ENCODE data around the gene ARHGAP24.

The ARHGAP24 gene

GRCh38 chr4:85783900-85784299, 308.9 kb downstream of the ARHGAP24 start:
- no peaks in the 10 kb centered on the region for H3K27me3 ChIP-seq (ENCODE audit: low read depth, low read length)
- no peaks in the 10 kb centered on the region for H3K36me3 ChIP-seq (ENCODE audit: control insufficient read depth in 1 of 2, insufficient read depth in 2 of 2, low read length in 2 of 2)
- H3K4me3 ChIP-seq (ENCODE audit: low read depth in 1 of 2, low read length in 2 of 2), result peak overlapping the region in 1 of 2 donors; percentile 0
- H3K27ac ChIP-seq (ENCODE audit: low read length), result peak overlapping the region; percentile 32
- H3K9me3 ChIP-seq (ENCODE audit: control insufficient read depth in 1 of 2, low read length in 2 of 2), result no peaks in the 10 kb centered on the region
- peaks cover 0 to 31% of the 10 kb centered on the region in 2 donors for H3K4me1 ChIP-seq (ENCODE audit: control insufficient read depth in 1 of 2, insufficient read depth in 2 of 2, low read length in 2 of 2)

- no peaks in the 10 kb centered on the region for H3K36me3 ChIP-seq (ENCODE audit: control insufficient read depth in 1 of 2, insufficient read depth in 2 of 2, low read length in 2 of 2)
- peaks cover 0 to 34% of the 10 kb centered on the region in 2 donors for H3K4me1 ChIP-seq (ENCODE audit: control insufficient read depth in 1 of 2, insufficient read depth in 2 of 2, low read length in 2 of 2)
- H3K4me3 ChIP-seq (ENCODE audit: low read depth in 1 of 2, low read length in 2 of 2), result peak overlapping the region in 1 of 2 donors; percentile 0
- H3K27me3 ChIP-seq (ENCODE audit: low read depth, low read length), result no peaks in the 10 kb centered on the region
- H3K27ac ChIP-seq (ENCODE audit: low read length), result peak overlapping the region; percentile 32
- no peaks in the 10 kb centered on the region for H3K9me3 ChIP-seq (ENCODE audit: control insufficient read depth in 1 of 2, low read length in 2 of 2)
These were observed 309.4 kb downstream of the ARHGAP24 start for GRCh38 chr4:85784348-85784747.

GRCh38 chr4:85784947-85785346, 310.0 kb downstream of the ARHGAP24 start:
- Histone ChIP-seq H3K9me3 (ENCODE audit: control insufficient read depth in 1 of 2, low read length in 2 of 2) (no peaks in the 10 kb centered on the region), H3K36me3 (ENCODE audit: control insufficient read depth in 1 of 2, insufficient read depth in 2 of 2, low read length in 2 of 2) (no peaks in the 10 kb centered on the region), H3K4me3 (ENCODE audit: low read depth in 1 of 2, low read length in 2 of 2) (no peak overlapping the region), H3K4me1 (ENCODE audit: control insufficient read depth in 1 of 2, insufficient read depth in 2 of 2, low read length in 2 of 2) (peaks cover 0 to 36% of the 10 kb centered on the region in 2 donors), H3K27me3 (ENCODE audit: low read depth, low read length) (no peaks in the 10 kb centered on the region), H3K27ac (ENCODE audit: low read length) (no peak overlapping the region)

GRCh38 chr4:85787133-85787532, 312.2 kb downstream of the ARHGAP24 start:
- Histone ChIP-seq H3K27ac (ENCODE audit: low read length) (no peak overlapping the region), H3K4me3 (ENCODE audit: low read depth in 1 of 2, low read length in 2 of 2) (no peak overlapping the region), H3K36me3 (ENCODE audit: control insufficient read depth in 1 of 2, insufficient read depth in 2 of 2, low read length in 2 of 2) (no peaks in the 10 kb centered on the region), H3K27me3 (ENCODE audit: low read depth, low read length) (no peaks in the 10 kb centered on the region), H3K4me1 (ENCODE audit: control insufficient read depth in 1 of 2, insufficient read depth in 2 of 2, low read length in 2 of 2) (peaks cover 3 to 33% of the 10 kb centered on the region in 2 donors), H3K9me3 (ENCODE audit: control insufficient read depth in 1 of 2, low read length in 2 of 2) (no peaks in the 10 kb centered on the region)

- no peaks in the 10 kb centered on the region for H3K27me3 ChIP-seq (ENCODE audit: low read depth, low read length)
- no peaks in the 10 kb centered on the region for H3K9me3 ChIP-seq (ENCODE audit: control insufficient read depth in 1 of 2, low read length in 2 of 2)
- no peak overlapping the region for H3K27ac ChIP-seq (ENCODE audit: low read length)
- no peaks in the 10 kb centered on the region for H3K36me3 ChIP-seq (ENCODE audit: control insufficient read depth in 1 of 2, insufficient read depth in 2 of 2, low read length in 2 of 2)
- H3K4me3 ChIP-seq (ENCODE audit: low read depth in 1 of 2, low read length in 2 of 2), result no peak overlapping the region
- peaks cover 3 to 44% of the 10 kb centered on the region in 2 donors for H3K4me1 ChIP-seq (ENCODE audit: control insufficient read depth in 1 of 2, insufficient read depth in 2 of 2, low read length in 2 of 2)
These were observed 313.7 kb downstream of the ARHGAP24 start for GRCh38 chr4:85788604-85789003.

GRCh38 chr4:85789241-85789640, 314.3 kb downstream of the ARHGAP24 start:
- H3K9me3 ChIP-seq (ENCODE audit: control insufficient read depth in 1 of 2, low read length in 2 of 2), result no peaks in the 10 kb centered on the region
- H3K27me3 ChIP-seq (ENCODE audit: low read depth, low read length), result no peaks in the 10 kb centered on the region
- no peak overlapping the region for H3K4me3 ChIP-seq (ENCODE audit: low read depth in 1 of 2, low read length in 2 of 2)
- H3K36me3 ChIP-seq (ENCODE audit: control insufficient read depth in 1 of 2, insufficient read depth in 2 of 2, low read length in 2 of 2), result no peaks in the 10 kb centered on the region
- H3K4me1 ChIP-seq (ENCODE audit: control insufficient read depth in 1 of 2, insufficient read depth in 2 of 2, low read length in 2 of 2), result peaks cover 3 to 49% of the 10 kb centered on the region in 2 donors
- no peak overlapping the region for H3K27ac ChIP-seq (ENCODE audit: low read length)

GRCh38 chr4:85790582-85790981, 315.6 kb downstream of the ARHGAP24 start:
- Histone ChIP-seq H3K36me3 (ENCODE audit: control insufficient read depth in 1 of 2, insufficient read depth in 2 of 2, low read length in 2 of 2) (no peaks in the 10 kb centered on the region), H3K4me1 (ENCODE audit: control insufficient read depth in 1 of 2, insufficient read depth in 2 of 2, low read length in 2 of 2) (peaks cover 3 to 41% of the 10 kb centered on the region in 2 donors), H3K4me3 (ENCODE audit: low read depth in 1 of 2, low read length in 2 of 2) (no peak overlapping the region), H3K27me3 (ENCODE audit: low read depth, low read length) (no peaks in the 10 kb centered on the region), H3K27ac (ENCODE audit: low read length) (peak overlapping the region; percentile 34), H3K9me3 (ENCODE audit: control insufficient read depth in 1 of 2, low read length in 2 of 2) (no peaks in the 10 kb centered on the region)

GRCh38 chr4:85792376-85793232, 317.7 kb downstream of the ARHGAP24 start:
- Histone ChIP-seq H3K27me3 (ENCODE audit: low read depth, low read length) (no peaks in the 10 kb centered on the region), H3K27ac (ENCODE audit: low read length) (no peak overlapping the region), H3K36me3 (ENCODE audit: control insufficient read depth in 1 of 2, insufficient read depth in 2 of 2, low read length in 2 of 2) (no peaks in the 10 kb centered on the region), H3K4me3 (ENCODE audit: low read depth in 1 of 2, low read length in 2 of 2) (no peak overlapping the region), H3K9me3 (ENCODE audit: control insufficient read depth in 1 of 2, low read length in 2 of 2) (no peaks in the 10 kb centered on the region), H3K4me1 (ENCODE audit: control insufficient read depth in 1 of 2, insufficient read depth in 2 of 2, low read length in 2 of 2) (peaks cover 3 to 41% of the 10 kb centered on the region in 2 donors)

- H3K4me3 ChIP-seq (ENCODE audit: low read depth in 1 of 2, low read length in 2 of 2), result no peak overlapping the region
- no peaks in the 10 kb centered on the region for H3K9me3 ChIP-seq (ENCODE audit: control insufficient read depth in 1 of 2, low read length in 2 of 2)
- H3K27me3 ChIP-seq (ENCODE audit: low read depth, low read length), result no peaks in the 10 kb centered on the region
- H3K4me1 ChIP-seq (ENCODE audit: control insufficient read depth in 1 of 2, insufficient read depth in 2 of 2, low read length in 2 of 2), result peaks cover 3 to 41% of the 10 kb centered on the region in 2 donors
- H3K36me3 ChIP-seq (ENCODE audit: control insufficient read depth in 1 of 2, insufficient read depth in 2 of 2, low read length in 2 of 2), result no peaks in the 10 kb centered on the region
- H3K27ac ChIP-seq (ENCODE audit: low read length), result no peak overlapping the region
These were observed 318.3 kb downstream of the ARHGAP24 start for GRCh38 chr4:85793233-85793585.

GRCh38 chr4:85798012-85798770, 323.2 kb downstream of the ARHGAP24 start:
- no peaks in the 10 kb centered on the region for H3K27me3 ChIP-seq (ENCODE audit: low read depth, low read length)

GRCh38 chr4:85803856-85804255, 328.9 kb downstream of the ARHGAP24 start:
- Histone ChIP-seq H3K36me3 (ENCODE audit: control insufficient read depth in 1 of 2, insufficient read depth in 2 of 2, low read length in 2 of 2) (no peaks in the 10 kb centered on the region), H3K4me1 (ENCODE audit: control insufficient read depth in 1 of 2, insufficient read depth in 2 of 2, low read length in 2 of 2) (peaks cover 9 to 13% of the 10 kb centered on the region in 2 donors), H3K27me3 (ENCODE audit: low read depth, low read length) (no peaks in the 10 kb centered on the region), H3K4me3 (ENCODE audit: low read depth in 1 of 2, low read length in 2 of 2) (no peak overlapping the region), H3K9me3 (ENCODE audit: control insufficient read depth in 1 of 2, low read length in 2 of 2) (no peaks in the 10 kb centered on the region), H3K27ac (ENCODE audit: low read length) (no peak overlapping the region)

More at GRCh38 chr4:85798012-85798770, 323.2 kb downstream of the ARHGAP24 start:
- Histone ChIP-seq H3K27ac (ENCODE audit: low read length) (no peak overlapping the region), H3K4me1 (ENCODE audit: control insufficient read depth in 1 of 2, insufficient read depth in 2 of 2, low read length in 2 of 2) (peaks cover 3 to 23% of the 10 kb centered on the region in 2 donors), H3K36me3 (ENCODE audit: control insufficient read depth in 1 of 2, insufficient read depth in 2 of 2, low read length in 2 of 2) (no peaks in the 10 kb centered on the region), H3K4me3 (ENCODE audit: low read depth in 1 of 2, low read length in 2 of 2) (no peak overlapping the region), H3K9me3 (ENCODE audit: control insufficient read depth in 1 of 2, low read length in 2 of 2) (no peaks in the 10 kb centered on the region)
